Fibroblast of skin of scalp (primary cell): ENCODE data around the gene SMYD4.
"Not testable (repeated sequence)": the region's sequence is repeated elsewhere in the genome, so short reads cannot be mapped to it uniquely, and the experiment has no call there.

Experiments
- DNase-seq: peaks from one replicate; pipeline ENCODE4 v3.0.0-alpha.2; 2013

SMYD4 gene

GRCh38 chr17:1820528-1821252 lies 9.0 kb downstream of the SMYD4 start:
- peak; percentile 25 for DNase-seq

- DNase-seq = no peak
Measured at GRCh38 chr17:1813088-1813487, 16.6 kb downstream of the SMYD4 start.

GRCh38 chr17:1810450-1811103 lies 19.1 kb downstream of the SMYD4 start:
- DNase-seq = no peak

GRCh38 chr17:1809815-1810214 lies 19.9 kb downstream of the SMYD4 start:
- DNase-seq = not testable (repeated sequence)

GRCh38 chr17:1808644-1809043 lies 21.1 kb downstream of the SMYD4 start:
- DNase-seq = no peak

GRCh38 chr17:1807890-1808289 lies 21.8 kb downstream of the SMYD4 start:
- DNase-seq = no peak

GRCh38 chr17:1803280-1803679 lies 26.4 kb downstream of the SMYD4 start:
- no peak for DNase-seq

GRCh38 chr17:1802429-1802828 lies 27.3 kb downstream of the SMYD4 start:
- DNase-seq = no peak

- no peak for DNase-seq
Measured at GRCh38 chr17:1800712-1801111, 29.0 kb downstream of the SMYD4 start.

GRCh38 chr17:1800240-1800639 lies 29.5 kb downstream of the SMYD4 start:
- DNase-seq = no peak

- DNase-seq = not testable (repeated sequence)
Measured at GRCh38 chr17:1797846-1798245, 31.9 kb downstream of the SMYD4 start.

- DNase-seq = no peak
Measured at GRCh38 chr17:1797323-1797722, 32.4 kb downstream of the SMYD4 start.

- DNase-seq = no peak
Measured at GRCh38 chr17:1796800-1797199, 32.9 kb downstream of the SMYD4 start.

GRCh38 chr17:1793447-1793806 lies 36.3 kb downstream of the SMYD4 start:
- DNase-seq = no peak

- no peak for DNase-seq
Measured at GRCh38 chr17:1792495-1793446, 36.9 kb downstream of the SMYD4 start.

GRCh38 chr17:1789936-1790335 lies 39.8 kb downstream of the SMYD4 start:
- DNase-seq = no peak

- peak; percentile 88 for DNase-seq
Measured at GRCh38 chr17:1787301-1787902, 42.3 kb downstream of the SMYD4 start.

GRCh38 chr17:1786708-1787107 lies 43.0 kb downstream of the SMYD4 start:
- DNase-seq = no peak

- no peak for DNase-seq
Measured at GRCh38 chr17:1785930-1786329, 43.8 kb downstream of the SMYD4 start.

GRCh38 chr17:1783834-1784611 lies 45.7 kb downstream of the SMYD4 start:
- DNase-seq = peak; percentile 63

- no peak for DNase-seq
Measured at GRCh38 chr17:1783271-1783670, 46.4 kb downstream of the SMYD4 start.

GRCh38 chr17:1782171-1782567 lies 47.5 kb downstream of the SMYD4 start:
- no peak for DNase-seq
